Hypothalamus (tissue), 51 donors: ENCODE results near the gene CCDC192.

ENCODE experiments used
- DNase-seq, 51 donors: peaks; one replicate each; lab custom pipeline; 2025; lab: John Stamatoyannopoulos, UW

Gene CCDC192

DNA sequence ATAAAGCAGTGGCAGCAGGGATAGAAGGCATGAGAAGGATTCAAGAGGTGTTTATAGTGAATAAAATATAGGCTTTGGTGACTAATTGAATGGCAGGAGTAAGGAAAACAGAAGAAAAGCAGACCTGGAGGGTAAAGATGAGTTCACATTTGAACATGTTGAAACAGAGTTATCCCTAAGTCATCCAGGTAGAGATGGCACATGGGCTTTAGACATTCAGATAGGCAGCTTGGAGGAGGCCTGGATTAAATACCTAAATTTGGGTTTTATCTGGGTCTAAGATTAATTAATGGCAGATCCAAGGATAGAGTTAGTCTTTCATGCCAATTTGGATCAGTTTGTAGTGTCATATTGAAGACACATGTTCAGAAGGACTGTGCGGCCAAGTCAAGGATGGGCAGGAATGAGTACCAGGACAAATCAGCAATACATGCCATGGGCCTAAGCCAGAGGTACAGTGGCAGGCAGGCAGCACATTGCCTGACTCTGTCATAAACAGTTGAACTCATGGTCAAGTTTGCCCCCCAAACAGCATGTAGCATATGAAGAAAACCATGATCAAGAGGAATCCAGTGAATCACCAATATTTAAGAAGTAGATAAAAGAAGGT is 264.9 kb downstream of the CCDC192 start:
- no peak for DNase-seq

DNA sequence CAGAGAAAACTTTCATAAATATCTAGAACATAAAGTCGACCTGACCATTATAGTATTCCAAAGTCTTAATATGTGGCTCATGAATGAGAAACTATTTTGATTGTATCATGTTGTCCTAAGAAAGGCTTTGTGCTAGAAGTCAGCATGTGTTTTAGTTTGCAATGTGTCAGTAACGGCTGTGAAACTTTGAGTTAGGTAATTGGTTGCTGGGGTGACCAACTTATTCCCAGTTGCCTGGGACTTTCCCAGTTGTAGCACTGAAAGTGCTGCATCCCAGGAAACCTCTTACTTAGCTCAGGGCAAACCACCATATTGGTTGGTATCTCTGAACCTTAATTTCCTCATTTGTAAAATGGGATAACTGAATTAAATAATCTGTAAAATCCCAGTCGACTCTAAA is 265.8 kb downstream of the CCDC192 start:
- DNase-seq, result no peak

DNA sequence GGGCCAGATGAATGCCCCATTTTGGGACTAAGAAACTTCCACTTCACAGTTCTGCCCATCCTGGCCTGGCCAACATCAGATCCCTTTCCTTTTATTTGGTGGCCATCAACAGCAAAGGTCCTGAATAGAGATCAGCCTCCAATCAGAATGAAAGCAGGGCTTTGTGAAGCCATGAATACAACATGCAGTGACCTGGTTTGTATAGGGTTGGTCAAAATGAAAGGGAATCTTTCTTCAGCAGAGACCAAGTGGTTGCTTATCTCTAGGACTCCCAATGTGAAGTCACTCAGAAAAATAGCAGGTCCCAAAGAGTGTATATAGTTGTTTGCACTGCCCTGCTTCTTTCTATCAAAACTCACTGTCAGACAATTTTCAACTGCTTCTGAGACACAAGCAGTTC is 266.5 kb downstream of the CCDC192 start:
- peak in 3 of 51 donors; percentile 1 to 7 (median 1) for DNase-seq

DNA sequence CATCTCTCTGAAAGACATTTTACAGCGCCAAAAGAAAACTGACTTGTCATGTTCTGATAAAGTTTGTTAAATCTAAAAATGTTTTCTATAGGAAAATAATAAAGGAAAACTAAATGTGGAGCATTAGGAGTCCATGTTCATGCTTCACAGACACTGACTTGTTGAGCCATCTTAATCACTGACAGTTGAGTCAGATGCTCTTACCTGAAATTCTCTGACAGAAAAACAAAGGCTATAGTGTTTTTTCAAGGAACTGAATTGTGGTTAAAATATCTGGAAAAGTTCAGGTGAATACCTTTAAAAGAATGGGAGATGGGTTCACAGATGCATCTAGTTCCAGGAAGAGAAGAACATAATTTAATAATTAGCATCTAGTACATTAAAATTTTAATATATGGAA is 266.9 kb downstream of the CCDC192 start:
- no peak for DNase-seq

DNA sequence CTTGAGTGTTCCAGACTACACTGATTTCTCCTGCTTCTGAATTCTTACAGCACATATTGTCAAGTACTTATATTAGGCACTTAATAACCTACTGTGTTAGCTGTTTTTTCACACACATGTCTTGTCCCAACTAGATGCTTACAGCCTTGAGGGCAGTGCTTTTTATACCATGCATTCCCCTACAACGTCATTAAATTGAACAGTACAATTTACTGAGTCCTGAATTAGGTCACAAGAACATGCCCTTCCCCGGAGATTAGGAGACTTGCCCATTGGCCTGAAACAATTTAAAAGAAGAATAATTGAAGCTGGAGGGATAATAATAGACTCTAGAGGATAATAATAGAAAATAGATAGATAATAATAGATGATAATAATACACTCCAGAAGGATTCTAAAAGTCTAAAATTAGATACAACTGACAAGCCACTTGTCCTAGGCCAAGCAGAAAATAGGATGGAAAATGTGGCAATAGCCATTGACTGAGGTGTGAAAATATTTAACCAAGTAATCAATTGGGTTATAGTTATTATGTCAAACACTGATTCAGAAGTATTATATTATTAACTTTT is 267.7 kb downstream of the CCDC192 start:
- DNase-seq, result no peak

DNA sequence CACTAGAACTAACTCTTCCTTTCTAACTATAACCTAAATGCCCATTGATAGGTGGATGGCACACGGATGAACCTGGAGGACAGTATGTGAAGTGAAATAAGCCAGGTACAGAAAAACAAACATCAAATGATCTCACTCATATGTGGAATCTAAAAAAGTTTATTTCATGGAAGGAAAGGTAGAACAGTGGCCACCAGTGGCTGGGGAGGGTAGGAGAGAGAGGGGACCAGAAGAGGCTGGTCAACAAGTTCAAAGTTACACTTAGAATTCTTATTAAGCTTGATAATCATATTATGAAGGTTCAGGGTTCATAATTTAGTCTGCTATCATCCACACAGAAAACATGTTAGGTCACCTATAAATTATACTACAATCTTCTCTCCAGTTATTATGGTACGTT is 272.8 kb downstream of the CCDC192 start:
- DNase-seq, result no peak

DNA sequence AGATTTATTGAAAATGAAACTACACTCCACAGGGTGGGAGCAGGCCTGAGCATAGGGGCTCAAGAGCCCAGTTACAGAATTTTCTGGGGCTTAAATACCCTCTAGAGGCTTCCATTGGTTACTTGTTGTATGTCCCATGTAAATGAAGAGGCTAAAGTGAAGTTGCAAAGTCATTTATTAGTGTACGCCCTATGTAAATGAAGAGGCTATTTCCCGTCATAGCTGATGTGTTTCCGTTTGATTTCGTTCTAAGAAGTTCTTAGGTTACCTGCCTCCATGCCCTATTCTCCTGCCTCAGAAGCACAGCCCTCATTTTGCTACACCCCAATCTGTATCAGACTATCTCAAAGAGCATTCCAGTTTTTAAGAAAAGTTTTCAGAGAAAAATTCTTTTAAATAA is 273.3 kb downstream of the CCDC192 start:
- no peak for DNase-seq

DNA sequence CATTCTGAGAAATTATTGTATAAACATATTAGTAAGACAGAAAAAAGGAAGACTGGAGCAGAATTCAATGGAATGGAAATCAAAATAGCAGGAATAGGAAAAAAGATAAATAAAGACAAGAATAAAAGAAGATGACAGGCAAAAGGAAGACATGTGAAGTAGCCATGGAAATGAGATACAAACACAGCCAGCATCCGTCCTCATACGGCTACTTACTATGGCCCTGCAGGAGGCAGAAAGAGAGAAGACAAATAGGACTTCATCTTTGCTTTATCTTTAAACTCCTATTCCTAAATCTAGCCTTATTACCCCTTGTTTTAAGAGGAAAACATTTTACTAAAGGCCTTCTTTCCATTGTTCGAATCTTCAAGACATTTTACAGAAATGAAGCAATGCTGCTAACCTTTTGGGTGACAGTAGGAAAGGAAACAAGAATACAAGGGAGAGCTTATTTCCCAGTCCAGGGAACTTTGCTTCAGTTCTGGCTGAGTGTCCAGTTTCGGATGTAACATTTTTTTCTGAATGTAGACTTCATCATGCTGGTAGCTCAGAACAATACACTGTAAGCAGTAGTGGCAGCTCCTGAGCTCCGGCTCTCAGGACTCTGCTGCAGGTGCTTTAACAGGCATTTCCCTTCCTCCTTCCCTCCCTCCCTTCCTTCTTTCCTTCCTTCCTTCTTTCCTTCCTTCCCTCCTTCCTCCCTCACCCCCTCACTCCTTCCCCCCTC is 274.0 kb downstream of the CCDC192 start:
- no peak for DNase-seq

DNA sequence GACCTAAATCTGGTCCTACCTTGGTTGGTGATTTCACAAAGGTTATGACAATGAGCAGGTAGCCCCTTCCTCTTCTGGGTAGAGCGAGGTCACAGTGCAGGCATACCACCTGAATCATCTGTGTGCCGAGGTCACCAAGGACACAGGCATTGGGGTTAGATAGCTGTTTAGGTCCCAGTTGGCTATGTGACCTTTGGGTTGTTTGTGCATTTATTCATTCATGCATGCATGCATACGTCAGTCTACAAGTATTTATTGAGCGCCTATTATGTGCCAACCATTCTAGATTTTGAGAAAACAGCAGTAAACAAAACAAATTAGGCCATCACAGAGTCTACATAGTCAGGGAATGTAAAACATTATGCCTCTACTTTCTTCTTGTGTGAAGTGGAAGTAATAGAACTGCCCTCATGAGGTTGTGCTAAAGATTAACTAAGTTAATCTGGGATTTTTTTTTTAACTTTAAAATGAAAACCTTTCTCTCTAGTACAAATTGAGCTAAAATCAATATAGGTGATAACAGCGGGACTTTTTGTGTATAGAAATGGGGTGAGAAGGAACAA is 275.6 kb downstream of the CCDC192 start:
- no peak for DNase-seq

DNA sequence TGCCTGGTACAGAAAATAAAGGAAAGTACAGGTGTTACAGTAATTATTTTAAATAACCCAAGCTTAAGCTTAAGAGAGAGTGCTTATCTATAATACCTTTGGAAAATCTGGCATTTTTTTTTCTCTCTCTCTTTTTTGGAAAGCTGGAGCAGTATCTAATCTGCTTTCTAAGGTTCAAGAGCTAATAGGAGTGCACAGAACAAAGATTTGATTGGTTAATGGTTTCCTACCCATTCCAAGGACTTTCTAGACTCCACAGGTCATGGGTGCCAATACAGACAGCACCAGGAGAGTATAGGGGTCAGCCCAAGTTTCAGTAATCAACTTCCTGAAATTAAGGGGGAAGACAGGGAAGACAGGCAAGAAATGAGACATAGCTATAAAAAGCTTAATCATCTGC is 276.3 kb downstream of the CCDC192 start:
- DNase-seq, result no peak

DNA sequence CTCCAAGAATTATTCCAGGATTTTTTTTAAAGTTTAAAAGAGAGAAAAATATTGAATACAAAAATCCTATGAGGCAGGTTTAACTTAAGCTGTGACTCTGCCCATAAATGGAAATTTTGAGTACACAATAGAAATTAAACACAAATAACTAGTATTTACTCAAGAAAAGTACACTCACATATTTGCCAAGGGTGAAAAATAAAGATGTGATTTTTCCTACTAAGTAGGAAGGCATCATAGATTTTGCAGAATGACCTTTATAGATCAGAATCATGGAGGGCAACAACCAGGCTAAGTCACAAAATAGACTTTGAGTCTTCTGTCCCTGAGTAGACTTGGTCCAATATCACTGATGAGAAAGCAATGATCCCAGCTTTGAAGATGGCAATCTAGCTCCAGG is 277.7 kb downstream of the CCDC192 start:
- DNase-seq, result no peak

DNA sequence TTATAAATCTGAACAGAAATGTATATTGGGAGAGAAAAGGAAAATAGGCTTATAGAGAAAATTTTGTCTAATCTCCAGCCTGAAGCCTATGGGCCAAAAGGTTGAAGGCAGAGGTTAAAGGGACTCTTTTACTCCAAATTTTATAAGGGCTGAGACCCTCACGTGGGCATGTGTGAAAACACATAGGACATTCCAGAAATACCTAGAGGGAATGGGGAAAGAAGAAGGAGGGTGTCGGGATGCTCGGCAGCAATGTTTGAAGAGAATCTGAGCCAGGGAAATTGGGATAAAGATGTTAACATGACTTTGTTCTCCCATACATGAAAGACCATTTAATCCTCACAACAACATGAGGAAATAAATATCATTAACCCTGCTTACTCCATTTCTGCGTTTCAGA is 278.3 kb downstream of the CCDC192 start:
- no peak for DNase-seq

DNA sequence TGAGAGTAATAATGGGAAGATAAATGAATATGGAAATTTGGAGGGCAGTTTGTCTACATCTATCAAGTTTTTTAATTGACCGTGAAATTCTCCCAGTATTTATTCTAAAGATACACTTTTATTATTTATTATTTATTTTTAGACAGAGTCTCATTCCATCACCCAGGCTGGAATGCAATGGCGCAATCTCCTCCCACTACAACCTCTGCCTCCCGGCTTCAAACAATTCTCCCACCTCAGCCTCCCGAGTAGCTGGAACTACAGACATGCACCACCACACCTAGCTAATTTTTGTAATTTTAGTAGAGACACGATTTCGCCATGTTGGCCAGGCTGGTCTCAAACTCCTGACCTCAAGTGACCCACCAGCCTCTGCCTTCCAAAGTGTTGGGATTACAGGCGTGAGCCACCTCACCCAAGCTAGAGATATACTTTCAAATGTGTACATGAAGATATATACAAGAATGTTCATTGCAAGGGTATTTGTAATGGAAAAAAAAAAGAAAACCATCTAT is 282.7 kb downstream of the CCDC192 start:
- no peak for DNase-seq

DNA sequence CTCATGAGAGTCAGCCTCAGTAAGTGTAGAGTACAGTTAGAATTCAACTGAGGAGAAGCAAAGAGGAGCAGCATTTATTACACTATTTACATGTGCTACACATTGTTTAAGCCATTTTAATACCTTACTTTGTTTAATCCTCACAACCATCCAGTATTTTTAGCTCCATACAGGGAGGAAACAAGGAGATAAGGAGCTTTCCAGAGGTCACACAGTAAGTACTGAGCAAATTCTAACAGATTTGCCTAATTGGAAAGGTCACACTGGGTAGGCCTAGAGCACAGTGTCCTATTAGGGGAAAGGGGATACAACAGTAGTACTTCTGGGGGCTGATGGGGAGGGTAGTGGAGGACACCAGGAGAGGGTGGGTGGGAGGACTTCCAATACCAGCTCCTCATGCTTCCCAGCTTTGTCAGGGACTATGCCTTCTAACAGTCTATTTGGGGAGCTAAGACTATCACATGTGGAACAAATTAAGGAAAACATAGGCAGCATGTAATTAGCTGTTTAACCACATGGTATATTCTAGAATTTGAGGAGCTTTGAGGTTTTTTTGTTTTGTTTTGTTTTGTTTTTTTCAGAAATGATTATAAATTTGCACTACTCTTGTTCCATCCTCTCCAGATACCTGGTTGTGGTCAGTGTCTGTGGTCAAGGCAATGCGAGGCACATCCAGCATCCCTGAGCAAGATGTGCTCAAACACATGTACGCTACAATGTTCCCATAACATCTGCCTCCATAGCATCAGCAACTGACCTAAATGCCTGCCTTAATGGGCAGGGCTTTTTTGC is 284.4 kb downstream of the CCDC192 start:
- DNase-seq, result no peak

DNA sequence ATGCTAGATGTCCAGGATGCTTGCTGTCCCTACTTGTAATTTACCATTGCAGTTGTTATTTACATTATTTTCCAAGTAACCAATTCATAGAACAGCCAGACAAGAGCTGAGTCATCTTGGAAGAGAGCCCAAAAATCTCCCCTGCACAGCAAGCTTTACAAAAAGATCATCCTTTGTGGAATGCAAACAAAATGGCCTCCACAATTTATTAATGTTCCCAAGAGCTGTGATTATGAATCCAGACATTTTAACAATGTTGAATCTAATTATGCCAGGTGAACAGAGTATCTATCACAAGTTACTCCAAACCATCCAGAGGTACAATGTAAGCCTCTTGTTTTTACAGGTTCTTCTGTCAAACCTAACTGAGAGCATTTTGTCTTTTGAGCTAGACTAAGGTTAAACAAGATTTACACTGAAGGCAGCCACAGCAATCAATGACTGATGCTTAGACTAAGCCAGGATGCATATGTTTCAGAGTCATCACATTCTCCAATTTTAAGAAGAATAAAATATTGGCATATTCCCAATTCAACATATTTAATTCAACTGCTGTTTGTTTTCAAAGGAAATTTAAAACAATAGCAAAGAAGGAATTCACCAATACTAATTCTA is 285.1 kb downstream of the CCDC192 start:
- DNase-seq, result no peak
